Measurements from ENCODE around the gene AOAH. TPM values are rescaled to one million over a fixed set of nuclear protein-coding genes. Genes with fewer than 3 reads are reported as not detected.

The AOAH gene
- total RNA-seq, 5 donors from 2014 or later (not counting 1 experiment from before 2014, with no cell fraction given): 13.0 to 78.5 (median 27.5) TPM

DNA sequence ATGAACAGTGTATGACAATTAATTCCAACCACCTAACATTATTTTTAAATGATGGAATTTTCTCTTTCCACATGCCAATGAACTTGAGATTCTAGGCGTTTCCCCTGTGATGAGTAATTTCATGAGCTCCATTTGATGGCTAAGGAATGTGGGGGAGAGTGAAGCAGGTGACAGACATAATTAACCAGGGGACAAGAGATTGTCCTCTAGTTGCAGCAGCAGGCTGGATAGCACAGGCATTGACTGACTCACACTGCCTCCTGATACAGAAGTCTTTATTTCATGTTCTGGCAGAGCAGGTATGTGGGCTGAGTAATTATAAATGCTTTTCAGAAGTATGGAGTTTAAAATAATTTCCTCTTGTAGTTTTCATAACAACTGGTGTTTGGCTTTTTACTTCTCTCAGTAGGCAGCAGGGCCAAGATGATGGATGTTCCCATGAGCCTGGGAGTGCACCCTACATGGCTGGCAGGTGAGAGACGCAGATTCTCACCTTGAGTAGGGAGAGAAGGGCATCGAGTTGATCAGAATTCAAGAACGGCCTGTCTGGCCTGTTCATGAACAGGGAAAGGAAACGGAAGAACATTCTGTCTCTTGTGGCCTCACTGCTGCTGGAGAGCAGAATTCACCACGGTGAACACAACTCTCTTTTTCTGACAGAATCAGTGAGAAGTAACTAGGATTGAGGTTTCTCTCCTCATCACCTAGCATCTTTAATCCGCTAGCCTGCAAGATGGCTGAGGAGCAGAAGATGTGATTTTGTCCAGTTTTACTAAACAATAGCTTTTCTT, 118.8 kb downstream of the AOAH start:
- ATAC-seq (replicated peaks in 1 of 4) (peak in 1 of 4 experiments; percentile 25), DNase-seq (peak in 1 of 35 experiments; percentile 12)
- whole genome bisulfite sequencing (ENCODE audit: insufficient coverage): no CpG with 5 or more reads among the region's 7 CpGs
- H3K27me3 ChIP-seq (replicated peaks in 1 of 2; ENCODE audit: control insufficient read depth in 2 of 2, extremely low read depth in 1 of 2, insufficient read depth in 2 of 2, low read length in 1 of 2): no peaks in the 10 kb centered on the region
- Mint-ChIP-seq H3K36me3 (peaks cover 6% of the 10 kb centered on the region), H3K9me3 (no peaks in the 10 kb centered on the region), H3K27ac (peak overlapping the region; percentile 83 to 87), H3K4me1 (peaks cover 50 to 71% (median 58%) of the 10 kb centered on the region in 3 donors), H3K4me3 (peak overlapping the region in 1 of 3 donors; percentile 68), H3K27me3 (no peaks in the 10 kb centered on the region)
- H3K4me1 ChIP-seq (ENCODE audit: control insufficient read depth in 1 of 2, extremely low read depth in 1 of 2, insufficient read depth in 2 of 2, low read length in 2 of 2): peaks cover 38 to 50% of the 10 kb centered on the region in 2 experiments
- ChIA-PET POLR2A (no interaction called here), CTCF (interaction anchor here (0.6 kb wide), 2 partner anchors 73 to 1086 kb away, joined by 3 read pairs; no protein-coding TSS in a partner anchor)
- no peak overlapping the region for H3K27ac ChIP-seq (ENCODE audit: low read length)
- H3K9me3 ChIP-seq: no peaks in the 10 kb centered on the region
- no peak overlapping the region for H3K4me3 ChIP-seq (ENCODE audit: control insufficient read depth in 1 of 2, extremely low read depth in 1 of 2, low read length in 1 of 2)
- peaks cover 6 to 25% of the 10 kb centered on the region in 2 donors for H3K36me3 ChIP-seq (ENCODE audit: control insufficient read depth in 2 of 2, extremely low read depth in 1 of 2, insufficient read depth in 1 of 2, low read length in 1 of 2)

DNA sequence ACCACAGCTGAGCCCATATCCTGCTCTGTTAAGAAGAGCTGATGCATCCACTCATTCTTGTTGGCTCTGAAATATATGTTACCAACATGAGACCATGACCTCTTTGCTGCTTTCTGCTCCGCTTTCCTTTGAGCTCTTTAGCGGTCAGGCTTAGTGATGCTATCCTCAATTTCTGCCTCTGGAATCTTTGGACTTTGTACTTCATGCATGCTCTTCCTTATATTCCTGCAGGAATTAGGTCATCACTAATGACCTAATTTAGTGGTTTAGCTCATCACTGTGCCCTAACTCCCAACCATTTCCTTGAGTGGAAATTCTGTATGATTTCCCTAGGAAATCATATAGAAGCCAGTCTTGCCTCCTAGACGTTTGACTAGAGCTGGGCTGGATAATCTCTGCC, 119.5 kb downstream of the AOAH start:
- Histone ChIP-seq H3K27me3 (replicated peaks in 1 of 2; ENCODE audit: control insufficient read depth in 2 of 2, extremely low read depth in 1 of 2, insufficient read depth in 2 of 2, low read length in 1 of 2) (no peaks in the 10 kb centered on the region), H3K9me3 (no peaks in the 10 kb centered on the region), H3K4me3 (ENCODE audit: control insufficient read depth in 1 of 2, extremely low read depth in 1 of 2, low read length in 1 of 2) (no peak overlapping the region), H3K27ac (ENCODE audit: low read length) (no peak overlapping the region), H3K36me3 (ENCODE audit: control insufficient read depth in 2 of 2, extremely low read depth in 1 of 2, insufficient read depth in 1 of 2, low read length in 1 of 2) (peaks cover 10 to 25% of the 10 kb centered on the region in 2 donors), H3K4me1 (ENCODE audit: control insufficient read depth in 1 of 2, extremely low read depth in 1 of 2, insufficient read depth in 2 of 2, low read length in 2 of 2) (peaks cover 38 to 51% of the 10 kb centered on the region in 2 experiments)
- POLR2A ChIA-PET: interaction anchor here in 1 of 2 donors (0.6 kb wide), 1 partner anchor 33 kb away, joined by 4 read pairs; no protein-coding TSS in a partner anchor
- 100% methylated on average over 2 of the region's 3 CpGs for WGBS (ENCODE audit: insufficient coverage)
- H3K27me3 Mint-ChIP-seq: no peaks in the 10 kb centered on the region
- DNase-seq (no peak), ATAC-seq (replicated peaks in 1 of 4) (no peak)
- H3K9me3 Mint-ChIP-seq: no peaks in the 10 kb centered on the region
- peak overlapping the region in 1 of 3 donors; percentile 68 for H3K4me3 Mint-ChIP-seq
- H3K36me3 Mint-ChIP-seq: peaks cover 6% of the 10 kb centered on the region
- H3K4me1 Mint-ChIP-seq: peaks cover 50 to 70% (median 58%) of the 10 kb centered on the region in 3 donors
- CTCF ChIA-PET: no interaction called here
- H3K27ac Mint-ChIP-seq: peak overlapping the region in 1 of 2 donors; percentile 87

DNA sequence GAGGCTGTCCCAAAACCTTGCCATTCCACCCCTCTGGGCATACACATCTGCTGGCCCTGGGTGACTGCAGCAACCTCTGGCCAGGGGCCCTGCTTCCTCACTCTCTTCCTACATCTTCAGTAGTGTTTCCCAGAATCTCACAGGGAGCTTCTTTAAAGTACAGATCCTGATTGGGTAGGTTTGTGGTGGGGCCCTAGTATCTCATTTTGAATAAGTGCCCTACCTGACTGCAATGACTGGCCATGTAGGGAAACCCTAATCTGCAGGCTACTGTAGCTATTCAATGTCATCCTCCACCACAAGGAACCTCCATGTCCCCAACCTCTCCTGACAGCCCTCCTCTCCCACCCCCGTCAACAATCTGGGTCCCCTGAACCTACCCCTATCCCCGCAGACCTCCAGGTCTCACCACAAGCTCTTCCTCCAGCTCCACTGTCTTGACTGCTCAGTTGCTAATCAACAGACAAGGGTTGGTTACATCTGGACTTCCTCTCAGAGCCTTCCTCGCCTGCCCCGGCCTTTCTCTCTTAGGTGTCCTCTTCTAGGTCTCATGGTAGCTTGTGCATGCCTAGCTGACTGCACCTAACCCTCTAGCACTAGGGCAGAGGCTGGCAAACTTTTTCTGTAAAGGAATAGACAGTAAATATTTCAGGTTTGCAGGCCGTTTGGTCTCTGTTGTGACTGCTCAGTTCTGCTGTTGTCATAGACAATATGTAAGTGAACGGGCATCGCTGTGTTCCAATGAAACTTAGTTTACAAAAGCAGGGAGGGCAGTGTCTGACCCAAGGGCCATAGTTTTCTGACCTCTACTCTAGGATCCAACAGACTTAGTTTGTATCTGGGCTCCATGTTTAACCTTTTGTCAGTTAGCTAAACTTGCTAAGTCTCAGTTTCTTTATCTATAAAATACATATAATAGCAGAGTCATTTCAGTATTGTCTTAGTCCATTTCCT, 121.1 kb downstream of the AOAH start:
- H3K4me3 ChIP-seq (ENCODE audit: control insufficient read depth in 1 of 2, extremely low read depth in 1 of 2, low read length in 1 of 2): no peak overlapping the region
- H3K36me3 ChIP-seq (ENCODE audit: control insufficient read depth in 2 of 2, extremely low read depth in 1 of 2, insufficient read depth in 1 of 2, low read length in 1 of 2): peaks cover 7 to 24% of the 10 kb centered on the region in 2 donors
- no peak for DNase-seq
- H3K36me3 Mint-ChIP-seq: peaks cover 6% of the 10 kb centered on the region
- no peaks in the 10 kb centered on the region for H3K9me3 ChIP-seq
- ChIA-PET CTCF (no interaction called here), POLR2A (no interaction called here)
- no peaks in the 10 kb centered on the region for H3K27me3 Mint-ChIP-seq
- WGBS (ENCODE audit: insufficient coverage): 78% methylated on average over 4 of the region's 7 CpGs
- H3K4me3 Mint-ChIP-seq: no peak overlapping the region
- H3K27ac Mint-ChIP-seq: peak overlapping the region in 1 of 2 donors; percentile 34
- no peaks in the 10 kb centered on the region for H3K27me3 ChIP-seq (replicated peaks in 1 of 2; ENCODE audit: control insufficient read depth in 2 of 2, extremely low read depth in 1 of 2, insufficient read depth in 2 of 2, low read length in 1 of 2)
- no peak overlapping the region for H3K27ac ChIP-seq (ENCODE audit: low read length)
- H3K4me1 ChIP-seq (ENCODE audit: control insufficient read depth in 1 of 2, extremely low read depth in 1 of 2, insufficient read depth in 2 of 2, low read length in 2 of 2): peaks cover 27 to 39% of the 10 kb centered on the region in 2 experiments
- H3K4me1 Mint-ChIP-seq: peaks cover 49 to 60% (median 51%) of the 10 kb centered on the region in 3 donors
- no peak for ATAC-seq (replicated peaks in 1 of 4)
- H3K9me3 Mint-ChIP-seq: no peaks in the 10 kb centered on the region

DNA sequence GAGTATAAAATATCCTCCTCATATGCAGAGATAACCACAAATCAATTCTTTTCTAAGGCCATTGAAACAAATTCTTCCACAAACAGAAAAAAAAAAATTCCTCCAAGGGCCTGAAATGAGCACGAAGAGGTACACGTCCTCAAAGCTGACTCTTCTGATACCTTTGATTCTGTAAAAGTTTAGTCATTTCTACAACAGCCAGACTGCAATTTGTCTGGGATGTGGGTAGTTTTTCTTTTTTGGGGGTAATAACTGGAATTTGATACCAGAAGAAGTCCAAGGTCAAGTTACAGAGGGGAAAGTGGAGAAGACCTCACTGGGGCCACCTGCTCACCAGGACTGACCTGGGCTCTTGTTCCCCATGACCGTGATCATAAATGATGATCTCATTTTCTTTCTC, 121.8 kb downstream of the AOAH start:
- no peak overlapping the region for H3K4me3 Mint-ChIP-seq
- H3K9me3 ChIP-seq: no peaks in the 10 kb centered on the region
- peaks cover 20 to 34% of the 10 kb centered on the region in 2 experiments for H3K4me1 ChIP-seq (ENCODE audit: control insufficient read depth in 1 of 2, extremely low read depth in 1 of 2, insufficient read depth in 2 of 2, low read length in 2 of 2)
- WGBS (ENCODE audit: insufficient coverage): 43% methylated on average over 1 of the region's 3 CpGs
- DNase-seq (no peak), ATAC-seq (replicated peaks in 1 of 4) (no peak)
- peaks cover 6% of the 10 kb centered on the region for H3K36me3 Mint-ChIP-seq
- ChIA-PET CTCF (no interaction called here), POLR2A (no interaction called here)
- no peaks in the 10 kb centered on the region for H3K27me3 ChIP-seq (replicated peaks in 1 of 2; ENCODE audit: control insufficient read depth in 2 of 2, extremely low read depth in 1 of 2, insufficient read depth in 2 of 2, low read length in 1 of 2)
- no peak overlapping the region for H3K27ac Mint-ChIP-seq
- H3K4me1 Mint-ChIP-seq: peaks cover 42 to 53% (median 44%) of the 10 kb centered on the region in 3 donors
- no peaks in the 10 kb centered on the region for H3K27me3 Mint-ChIP-seq
- H3K27ac ChIP-seq (ENCODE audit: low read length): no peak overlapping the region
- H3K4me3 ChIP-seq (ENCODE audit: control insufficient read depth in 1 of 2, extremely low read depth in 1 of 2, low read length in 1 of 2): no peak overlapping the region
- no peaks in the 10 kb centered on the region for H3K9me3 Mint-ChIP-seq
- H3K36me3 ChIP-seq (ENCODE audit: control insufficient read depth in 2 of 2, extremely low read depth in 1 of 2, insufficient read depth in 1 of 2, low read length in 1 of 2): peaks cover 7 to 22% of the 10 kb centered on the region in 2 donors

DNA sequence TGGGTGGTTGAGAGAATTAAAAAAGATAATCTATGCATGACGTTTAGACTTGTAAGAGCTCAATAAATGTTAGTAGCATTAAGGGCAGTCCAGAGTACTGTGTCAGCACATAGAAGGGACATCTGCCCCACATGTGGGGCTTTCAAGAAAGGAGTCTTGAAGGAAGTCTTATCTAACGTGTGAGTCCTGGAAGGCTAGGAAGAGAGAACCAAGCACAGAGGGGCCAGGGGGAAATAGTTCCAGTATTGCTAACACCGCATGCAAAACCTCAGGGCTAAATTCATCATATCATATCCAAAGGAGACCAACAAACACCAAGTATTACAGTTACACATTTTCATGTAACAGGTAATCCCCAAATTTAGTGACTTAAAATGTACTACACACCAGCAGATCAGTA, 122.7 kb downstream of the AOAH start:
- Histone ChIP-seq H3K36me3 (ENCODE audit: control insufficient read depth in 2 of 2, extremely low read depth in 1 of 2, insufficient read depth in 1 of 2, low read length in 1 of 2) (peaks cover 7 to 22% of the 10 kb centered on the region in 2 donors), H3K27ac (ENCODE audit: low read length) (no peak overlapping the region), H3K9me3 (no peaks in the 10 kb centered on the region), H3K4me3 (ENCODE audit: control insufficient read depth in 1 of 2, extremely low read depth in 1 of 2, low read length in 1 of 2) (no peak overlapping the region), H3K4me1 (ENCODE audit: control insufficient read depth in 1 of 2, extremely low read depth in 1 of 2, insufficient read depth in 2 of 2, low read length in 2 of 2) (peaks cover 14 to 26% of the 10 kb centered on the region in 2 experiments), H3K27me3 (replicated peaks in 1 of 2; ENCODE audit: control insufficient read depth in 2 of 2, extremely low read depth in 1 of 2, insufficient read depth in 2 of 2, low read length in 1 of 2) (no peaks in the 10 kb centered on the region)
- H3K27ac Mint-ChIP-seq: no peak overlapping the region
- no peaks in the 10 kb centered on the region for H3K27me3 Mint-ChIP-seq
- DNase-seq (no peak), ATAC-seq (replicated peaks in 1 of 4) (no peak)
- ChIA-PET POLR2A (interaction anchor here in 1 of 2 donors (0.6 kb wide), 1 partner anchor 113 kb away, joined by 3 read pairs; no protein-coding TSS in a partner anchor), CTCF (no interaction called here)
- 65% methylated on average over 2 of the region's 3 CpGs for WGBS (ENCODE audit: insufficient coverage)
- no peaks in the 10 kb centered on the region for H3K9me3 Mint-ChIP-seq
- H3K4me3 Mint-ChIP-seq: no peak overlapping the region
- H3K36me3 Mint-ChIP-seq: peaks cover 6% of the 10 kb centered on the region
- peaks cover 34 to 44% (median 35%) of the 10 kb centered on the region in 3 donors for H3K4me1 Mint-ChIP-seq
